HepG2 (cell line): Measurements from ENCODE around the gene WWC2. TPM values are rescaled to one million over a fixed set of nuclear protein-coding genes. Genes with fewer than 3 reads are reported as not detected.

ENCODE experiments used
- CREB1 ChIP-seq, 2 experiments: fragments of 450-650 bp in 1 of 2; IDR thresholded peaks; 2 replicates each; pipeline ENCODE4 v1.6.1; 2016 to 2017; ENCODE audit warnings: control low read depth in 1 of 2, mild to moderate bottlenecking in 1 of 2, missing compliant biosample characterization in 1 of 2, missing genetic modification characterization in 1 of 2
- DRAP1 ChIP-seq: IDR thresholded peaks from 2 replicates; pipeline ENCODE4 v1.6.1; 2016; ENCODE audit warnings: missing genetic modification reagents, missing compliant biosample characterization
- ETV5 ChIP-seq: IDR thresholded peaks from 2 replicates; pipeline ENCODE4 v1.6.1; 2018; ENCODE audit warnings: missing biosample characterization, missing genetic modification reagents, inconsistent platforms, borderline replicate concordance
- FOXP4 ChIP-seq: sonication (generic); formaldehyde crosslinking; IDR thresholded peaks from 2 replicates; pipeline ENCODE4 v1.4.0; 2020; ENCODE audit warnings: missing genetic modification reagents
- HNF1B ChIP-seq: sonication (generic); formaldehyde crosslinking; IDR thresholded peaks from 2 replicates; pipeline ENCODE4 v1.5.1; 2020; ENCODE audit warnings: mild to moderate bottlenecking, moderate library complexity, missing genetic modification reagents
- NPAS2 ChIP-seq: sonication (generic); formaldehyde crosslinking; IDR thresholded peaks from 2 replicates; pipeline ENCODE4 v1.8.0; 2022; ENCODE audit warnings: mild to moderate bottlenecking, missing genetic modification reagents, borderline replicate concordance
- SKI ChIP-seq: fragments of 450-650 bp; IDR thresholded peaks from one replicate; pipeline ENCODE4 v1.6.1; 2018; ENCODE audit warnings: mild to moderate bottlenecking; ENCODE audit not compliant: partially characterized antibody
- TBL1XR1 ChIP-seq: fragments of 150-350 bp; IDR thresholded peaks from 2 replicates; pipeline ENCODE4 v1.6.1; 2014; ENCODE audit warnings: borderline replicate concordance, low read length; ENCODE audit not compliant: partially characterized antibody
- ZNF264 ChIP-seq: sonication (generic); formaldehyde crosslinking; IDR thresholded peaks from 2 replicates; pipeline ENCODE4 v1.4.0; 2020; ENCODE audit warnings: missing genetic modification reagents
- ZNF3 ChIP-seq: IDR thresholded peaks from 2 replicates; pipeline ENCODE4 v1.7.0; 2017; ENCODE audit warnings: inconsistent platforms
- ZNF510 ChIP-seq: sonication (generic); formaldehyde crosslinking; IDR thresholded peaks from 2 replicates; pipeline ENCODE4 v1.4.0; 2020; ENCODE audit warnings: low read depth, mild to moderate bottlenecking, missing genetic modification reagents
- ZNF569 ChIP-seq: sonication (generic); formaldehyde crosslinking; IDR thresholded peaks from 2 replicates; pipeline ENCODE4 v1.5.0; 2020; ENCODE audit warnings: mild to moderate bottlenecking, missing genetic modification reagents, moderate library complexity, borderline replicate concordance
- ZNF646 ChIP-seq: sonication (generic); formaldehyde crosslinking; IDR thresholded peaks from 2 replicates; pipeline ENCODE4 v1.9.0; 2021; ENCODE audit warnings: mild to moderate bottlenecking, missing genetic modification reagents
- ZNF775 ChIP-seq: sonication (generic); formaldehyde crosslinking; IDR thresholded peaks from 2 replicates; pipeline ENCODE4 v1.4.0; 2020; ENCODE audit warnings: missing genetic modification reagents, mild to moderate bottlenecking, moderate library complexity, borderline replicate concordance
- polyA plus RNA-seq, 8 experiments: library from polyadenylated mRNA; depleted of rRNA in 3 of 8; stranded (reverse) in 7 of 8; unstranded in 1 of 8; fragments of >200 nt; fragmentation: Illumina TruSeq in 4 of 8; extraction: Trizol in 4 of 8; gene quantifications; 2 replicates each; pipeline versions ENCODE4 v1.2.1 to v1.2.3, GENCODE V29; 2011 to 2016; ENCODE audit warnings: low read depth in 4 of 8, missing spikeins in 1 of 8, mixed read lengths in 1 of 8; ENCODE audit not compliant: insufficient read depth in 1 of 8
- total RNA-seq, 5 experiments: library from RNA; depleted of rRNA; stranded (reverse); fragments of >200 nt; fragmentation: Illumina TruSeq; extraction: Trizol; gene quantifications; 2 replicates each; pipeline ENCODE4 v1.2.3, GENCODE V29; 2016; ENCODE audit warnings: low read depth in 1 of 5

WWC2 gene
- total and polyA plus RNA-seq, 2 of the 13 experiments (the other 11 are each of a cell fraction or from before 2014, with no cell fraction given): 40.0 to 50.1 TPM

- no peak for TF ChIP-seq ZNF646 (CRISPR knock-in tag)
- TF ChIP-seq ETV5: no peak
- TF ChIP-seq ZNF775 (CRISPR knock-in tag): no peak
- no peak for TF ChIP-seq TBL1XR1
- no peak for TF ChIP-seq ZNF510 (CRISPR knock-in tag)
- TF ChIP-seq CREB1 (IDR thresholded peaks at IDR 0.05): no peak
- no peak for TF ChIP-seq CREB1 (CRISPR knock-in tag; IDR thresholded peaks at IDR 0.05)
- no peak for TF ChIP-seq HNF1B
- TF ChIP-seq DRAP1 (CRISPR knock-in tag): no peak
- TF ChIP-seq ZNF3 (CRISPR knock-in tag): no peak
- TF ChIP-seq ZNF264: no peak
- TF ChIP-seq ZNF569 (CRISPR knock-in tag): no peak
- no peak for TF ChIP-seq FOXP4 (CRISPR knock-in tag)
- TF ChIP-seq NPAS2 (CRISPR knock-in tag): no peak
- TF ChIP-seq SKI: no peak
Measured at GRCh38 chr4:183099537-183100297, 660 bp downstream of the WWC2 start (continued).
